ENCODE measurements around the gene EXOC3L1. TPM values are rescaled to one million over a fixed set of nuclear protein-coding genes. Genes with fewer than 3 reads are reported as not detected.

The EXOC3L1 gene
- total RNA-seq, 1 experiment from 2014 or later: 4.0 TPM

GRCh38 chr16:67226804-67227566 lies 37.0 kb upstream of the EXOC3L1 start, which contains the start of gene TMEM208 (continued):
- TF ChIP-seq ZNF281 (CRISPR knock-in tag; IDR thresholded peaks at IDR 0.05): no peak
- no peak for TF ChIP-seq ZNF232 (CRISPR knock-in tag; IDR thresholded peaks at IDR 0.05)
- no peak for TF ChIP-seq FOXJ3 (CRISPR knock-in tag; IDR thresholded peaks at IDR 0.05; ENCODE audit: borderline replicate concordance)
- TF ChIP-seq E2F1 (CRISPR knock-in tag; IDR thresholded peaks at IDR 0.05): no peak
- no peak for TF ChIP-seq RELA (CRISPR knock-in tag; IDR thresholded peaks at IDR 0.05; ENCODE audit: borderline replicate concordance)
- TF ChIP-seq NR1H2 (CRISPR knock-in tag; IDR thresholded peaks at IDR 0.05): no peak
- no peak for TF ChIP-seq OVOL2 (CRISPR knock-in tag; IDR thresholded peaks at IDR 0.05; ENCODE audit: borderline replicate concordance)
- 0 out of 2 replicates have a peak, but pooled peaks have one; percentile 42 for TF ChIP-seq ZMAT4 (CRISPR knock-in tag; IDR thresholded peaks at IDR 0.05)
- TF ChIP-seq GTF2I (CRISPR knock-in tag; conservative IDR thresholded peaks at IDR 0.05): no peak
- no peak for TF ChIP-seq ARID4B (CRISPR knock-in tag; IDR thresholded peaks at IDR 0.05; ENCODE audit: borderline replicate concordance)
- no peak for TF ChIP-seq ZNF671 (CRISPR knock-in tag; IDR thresholded peaks at IDR 0.05)
- peak; percentile 58; the same call in 1 of the 2 replicates for TF ChIP-seq MAX (CRISPR knock-in tag; IDR thresholded peaks at IDR 0.05)
- no peak for TF ChIP-seq SOX15 (CRISPR knock-in tag; IDR thresholded peaks at IDR 0.05)
- 0 out of 2 replicates have a peak, but pooled peaks have one; percentile 17 for TF ChIP-seq ZNF532 (CRISPR knock-in tag; IDR thresholded peaks at IDR 0.05; ENCODE audit: borderline replicate concordance)
- TF ChIP-seq ZBTB43 (CRISPR knock-in tag; IDR thresholded peaks at IDR 0.05): no peak
- TF ChIP-seq CBFB (CRISPR knock-in tag; IDR thresholded peaks at IDR 0.05; ENCODE audit: low read depth): 0 out of 2 replicates have a peak, but pooled peaks have one; percentile 39
- TF ChIP-seq JAZF1 (CRISPR knock-in tag; IDR thresholded peaks at IDR 0.05): no peak
- no peak for TF ChIP-seq IRF2 (CRISPR knock-in tag; IDR thresholded peaks at IDR 0.05; ENCODE audit: borderline replicate concordance, low read depth)
- TF ChIP-seq FOXP4 (CRISPR knock-in tag; IDR thresholded peaks at IDR 0.05): no peak
- no peak for TF ChIP-seq NR2C2 (CRISPR knock-in tag; IDR thresholded peaks at IDR 0.05)
- TF ChIP-seq ZNF138 (CRISPR knock-in tag; conservative IDR thresholded peaks at IDR 0.05): no peak
- TF ChIP-seq ESRRA (CRISPR knock-in tag; IDR thresholded peaks at IDR 0.05; ENCODE audit: borderline replicate concordance): no peak
